Activated CD8-positive, alpha-beta memory T cell treated with anti-CD3 and anti-CD28 coated beads, Interleukin-2, amount 10 ng/mL, durations not matched to agents 7 days and 5 days (primary cell): ENCODE data around the gene PADI3. TPM values are rescaled to one million over a fixed set of nuclear protein-coding genes. Genes with fewer than 3 reads are reported as not detected.
"Not testable (repeated sequence)": the region's sequence is repeated elsewhere in the genome, so short reads cannot be mapped to it uniquely, and the experiment has no call there.

Experiments
- ATAC-seq: fragments of 150-1000 bp; cut with Tn5 transposase; one replicate; pipeline ENCODE4 v1.10.0; 2021; ENCODE audit warnings: moderate library complexity
- CTCF ChIA-PET: fragments of 350-600 bp; sonication (Branson Sonifier 250); formaldehyde crosslinking; loops from one replicate; lab custom pipeline; 2021; ENCODE audit warnings: antibody characterized with exemption; lab: Charles Lee
- DNase-seq: peaks from one replicate; pipeline ENCODE4 v3.0.0-alpha.2; 2020
- H3K27ac Mint-ChIP-seq: one replicate; pipeline ENCODE4 v1.8.0; 2021; ENCODE audit warnings: mild to moderate bottlenecking, mixed read lengths
- H3K27me3 Mint-ChIP-seq: one replicate; pipeline ENCODE4 v1.8.0; 2021; ENCODE audit warnings: mixed read lengths
- H3K36me3 Mint-ChIP-seq: one replicate; pipeline ENCODE4 v1.8.0; 2021; ENCODE audit warnings: mild to moderate bottlenecking, mixed read lengths
- H3K4me1 Mint-ChIP-seq: one replicate; pipeline ENCODE4 v1.8.0; 2021; ENCODE audit warnings: mixed read lengths
- H3K4me3 Mint-ChIP-seq: one replicate; pipeline ENCODE4 v1.8.0; 2021; ENCODE audit warnings: mild to moderate bottlenecking, moderate library complexity, mixed read lengths
- H3K9me3 Mint-ChIP-seq: one replicate; pipeline ENCODE4 v1.8.0; 2022; ENCODE audit warnings: low read depth, mixed read lengths
- total RNA-seq, 2 experiments: library from RNA; stranded (reverse); gene quantifications; one replicate each; pipeline ENCODE4 v1.2.3, GENCODE V29; 2021

Gene PADI3
- total RNA-seq, 2 experiments from 2014 or later = not detected

GRCh38 chr1:17236779-17237560 is 11.9 kb upstream of the PADI3 start:
- CTCF ChIA-PET = interaction anchor here (0.7 to 9.5 kb wide), 17 partner anchors 8 to 162 kb away, joined by 3 to 157 read pairs (median 4); partner anchors contain the start of gene PADI2
- peak; percentile 89 for DNase-seq
- peaks cover 17% of the 10 kb centered on the region for H3K27me3 Mint-ChIP-seq
- H3K4me1 Mint-ChIP-seq = peaks cover 4% of the 10 kb centered on the region
- ATAC-seq = peak; percentile 91
- no peaks in the 10 kb centered on the region for H3K9me3 Mint-ChIP-seq
- no peaks in the 10 kb centered on the region for H3K36me3 Mint-ChIP-seq
- H3K27ac Mint-ChIP-seq = no peak overlapping the region
- no peak overlapping the region for H3K4me3 Mint-ChIP-seq

DNA sequence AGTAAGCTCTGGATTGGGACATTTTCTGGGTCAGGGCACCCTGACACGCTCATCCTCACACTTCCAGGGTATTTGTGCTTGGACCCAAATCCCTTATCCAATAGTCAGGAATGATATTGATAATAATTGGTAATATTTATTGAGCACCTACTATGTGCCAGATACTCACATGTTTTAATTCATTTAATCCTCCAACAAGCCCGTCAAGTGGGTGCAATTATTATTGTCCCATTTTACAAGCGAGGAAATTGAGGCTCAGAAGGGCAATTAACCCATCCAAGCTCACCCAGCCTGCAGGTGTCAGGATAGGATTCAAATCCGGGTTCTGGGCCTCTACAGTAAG is 11.4 kb upstream of the PADI3 start:
- H3K4me1 Mint-ChIP-seq = peaks cover 4% of the 10 kb centered on the region
- CTCF ChIA-PET = interaction anchor here (1.2 to 9.5 kb wide), 8 partner anchors 8 to 162 kb away, joined by 3 to 157 read pairs (median 6); no protein-coding TSS in a partner anchor
- H3K4me3 Mint-ChIP-seq = no peak overlapping the region
- H3K36me3 Mint-ChIP-seq = no peaks in the 10 kb centered on the region
- no peaks in the 10 kb centered on the region for H3K9me3 Mint-ChIP-seq
- ATAC-seq (no peak), DNase-seq (no peak)
- H3K27me3 Mint-ChIP-seq = peaks cover 12% of the 10 kb centered on the region
- H3K27ac Mint-ChIP-seq = no peak overlapping the region

DNA sequence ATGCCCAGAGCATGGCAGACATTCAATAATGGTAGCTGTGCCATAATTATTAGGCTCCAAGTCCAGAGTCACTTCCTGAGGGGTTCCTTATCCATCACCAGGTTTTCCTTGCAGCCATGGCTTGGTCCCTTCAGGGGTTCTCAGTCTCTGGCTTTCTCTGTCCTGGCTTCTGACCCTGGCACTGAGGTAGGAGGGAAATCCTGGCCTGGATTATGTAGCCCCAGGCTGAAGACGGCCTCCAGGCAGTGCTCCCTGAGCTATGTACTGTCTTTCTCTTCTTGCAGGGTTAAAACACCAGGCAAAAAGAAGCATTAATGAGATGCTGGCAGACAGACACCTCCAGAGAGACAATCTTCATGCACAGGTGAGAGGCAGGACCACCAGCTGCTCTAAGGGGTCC is 9.5 kb upstream of the PADI3 start:
- Mint-ChIP-seq H3K27me3 (peaks cover 11% of the 10 kb centered on the region), H3K4me1 (no peaks in the 10 kb centered on the region), H3K9me3 (no peaks in the 10 kb centered on the region), H3K36me3 (no peaks in the 10 kb centered on the region), H3K4me3 (no peak overlapping the region), H3K27ac (no peak overlapping the region)
- peak; percentile 40 for ATAC-seq
- CTCF ChIA-PET = interaction anchor here (9.5 kb wide), 1 partner anchor 113 kb away, joined by 157 read pairs; no protein-coding TSS in a partner anchor
- no peak for DNase-seq

- CTCF ChIA-PET = interaction anchor here (9.5 kb wide), 1 partner anchor 115 kb away, joined by 157 read pairs; no protein-coding TSS in a partner anchor
- H3K36me3 Mint-ChIP-seq, H3K4me3 Mint-ChIP-seq, H3K4me1 Mint-ChIP-seq, H3K27ac Mint-ChIP-seq, ATAC-seq, H3K9me3 Mint-ChIP-seq, DNase-seq, H3K27me3 Mint-ChIP-seq: not testable (repeated sequence)
These were observed 7.7 kb upstream of the PADI3 start for GRCh38 chr1:17241011-17241779.

DNA sequence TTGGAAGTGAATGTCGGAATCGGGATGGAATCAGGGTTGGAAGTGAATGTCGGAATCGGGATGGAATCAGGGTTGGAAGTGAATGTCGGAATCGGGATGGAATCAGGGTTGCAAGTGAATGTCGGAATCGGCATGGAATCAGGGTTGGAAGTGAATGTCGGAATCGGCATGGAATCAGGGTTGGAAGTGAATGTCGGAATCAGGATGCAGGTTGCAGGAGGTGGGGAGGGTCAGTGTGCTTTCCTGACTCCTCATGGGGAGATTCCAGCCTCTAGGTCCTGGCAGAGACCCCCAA is 7.2 kb upstream of the PADI3 start:
- H3K27me3 Mint-ChIP-seq, DNase-seq, H3K4me3 Mint-ChIP-seq, H3K36me3 Mint-ChIP-seq, CTCF ChIA-PET, ATAC-seq, H3K4me1 Mint-ChIP-seq, H3K9me3 Mint-ChIP-seq, H3K27ac Mint-ChIP-seq: not testable (repeated sequence)

GRCh38 chr1:17243274-17243673 is 5.6 kb upstream of the PADI3 start:
- no peaks in the 10 kb centered on the region for H3K36me3 Mint-ChIP-seq
- no peak for ATAC-seq
- no peaks in the 10 kb centered on the region for H3K4me1 Mint-ChIP-seq

GRCh38 chr1:17244821-17245740 is 3.8 kb upstream of the PADI3 start:
- CTCF ChIA-PET = interaction anchor here (1.0 kb wide), 1 partner anchor 8 kb away, joined by 3 read pairs; no protein-coding TSS in a partner anchor
- Mint-ChIP-seq H3K27ac (no peak overlapping the region), H3K4me3 (no peak overlapping the region), H3K36me3 (no peaks in the 10 kb centered on the region), H3K9me3 (no peaks in the 10 kb centered on the region), H3K4me1 (no peaks in the 10 kb centered on the region), H3K27me3 (peaks cover 8% of the 10 kb centered on the region)
- DNase-seq (no peak), ATAC-seq (no peak)

More at GRCh38 chr1:17243274-17243673, 5.6 kb upstream of the PADI3 start:
- CTCF ChIA-PET = no interaction called here
- no peak overlapping the region for H3K27ac Mint-ChIP-seq
- peaks cover 8% of the 10 kb centered on the region for H3K27me3 Mint-ChIP-seq
- H3K4me3 Mint-ChIP-seq = no peak overlapping the region
- H3K9me3 Mint-ChIP-seq = no peaks in the 10 kb centered on the region
- DNase-seq = no peak

DNA sequence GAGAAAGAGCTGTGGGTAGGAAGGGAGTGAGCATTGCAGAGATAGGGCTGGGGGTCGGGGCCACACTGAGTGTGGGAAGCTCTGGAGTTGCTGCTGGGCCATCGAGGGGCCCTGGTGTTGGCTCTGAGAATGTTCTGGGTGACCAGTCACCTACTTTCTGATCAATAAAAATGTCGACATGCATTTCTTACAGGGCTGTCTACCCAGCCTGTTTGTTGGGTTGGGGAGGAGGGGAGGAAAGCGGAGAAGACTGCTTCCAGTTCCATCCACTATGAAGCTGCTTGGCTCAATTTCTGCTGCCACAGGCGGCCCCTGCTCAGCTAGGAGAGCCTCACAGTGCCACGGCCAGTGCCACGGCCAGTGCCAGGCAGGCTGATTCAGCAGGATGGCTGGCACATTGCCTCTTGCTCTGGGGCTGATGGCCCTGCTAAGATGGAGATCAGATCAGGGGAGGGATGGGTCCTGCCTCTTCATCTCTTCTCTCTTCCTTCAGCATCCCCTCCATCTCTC is 3.0 kb upstream of the PADI3 start:
- no peak overlapping the region for H3K4me3 Mint-ChIP-seq
- H3K4me1 Mint-ChIP-seq = no peaks in the 10 kb centered on the region
- CTCF ChIA-PET = interaction anchor here (1.0 kb wide), 1 partner anchor 9 kb away, joined by 3 read pairs; no protein-coding TSS in a partner anchor
- H3K9me3 Mint-ChIP-seq = no peaks in the 10 kb centered on the region
- no peaks in the 10 kb centered on the region for H3K36me3 Mint-ChIP-seq
- H3K27ac Mint-ChIP-seq = no peak overlapping the region
- H3K27me3 Mint-ChIP-seq = peaks cover 14% of the 10 kb centered on the region
- no peak for ATAC-seq
- DNase-seq = no peak

DNA sequence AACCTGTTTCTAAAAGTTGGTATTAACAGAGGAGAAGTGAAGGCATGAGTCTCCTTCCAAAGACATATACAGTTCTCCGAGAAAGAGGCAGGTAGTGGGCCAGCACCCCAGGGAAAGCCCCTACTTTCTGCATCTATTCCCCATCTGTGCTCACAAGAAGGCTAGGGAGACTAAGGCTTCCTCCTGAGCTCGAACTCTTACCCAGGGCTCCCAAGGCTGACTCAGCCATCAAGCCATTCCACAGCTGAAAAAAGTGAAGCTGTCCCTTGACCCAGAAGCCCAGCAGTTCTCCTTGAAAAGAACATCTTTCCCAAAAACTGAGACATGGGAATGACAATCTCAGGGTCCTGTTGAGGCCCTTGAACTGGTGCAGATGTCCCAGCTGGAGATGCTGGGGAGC is 1.9 kb upstream of the PADI3 start:
- DNase-seq (no peak), ATAC-seq (no peak)
- H3K27ac Mint-ChIP-seq = no peak overlapping the region
- no peaks in the 10 kb centered on the region for H3K4me1 Mint-ChIP-seq
- H3K9me3 Mint-ChIP-seq = no peaks in the 10 kb centered on the region
- H3K27me3 Mint-ChIP-seq = peaks cover 19% of the 10 kb centered on the region
- H3K36me3 Mint-ChIP-seq = no peaks in the 10 kb centered on the region
- CTCF ChIA-PET = no interaction called here
- H3K4me3 Mint-ChIP-seq = no peak overlapping the region

DNA sequence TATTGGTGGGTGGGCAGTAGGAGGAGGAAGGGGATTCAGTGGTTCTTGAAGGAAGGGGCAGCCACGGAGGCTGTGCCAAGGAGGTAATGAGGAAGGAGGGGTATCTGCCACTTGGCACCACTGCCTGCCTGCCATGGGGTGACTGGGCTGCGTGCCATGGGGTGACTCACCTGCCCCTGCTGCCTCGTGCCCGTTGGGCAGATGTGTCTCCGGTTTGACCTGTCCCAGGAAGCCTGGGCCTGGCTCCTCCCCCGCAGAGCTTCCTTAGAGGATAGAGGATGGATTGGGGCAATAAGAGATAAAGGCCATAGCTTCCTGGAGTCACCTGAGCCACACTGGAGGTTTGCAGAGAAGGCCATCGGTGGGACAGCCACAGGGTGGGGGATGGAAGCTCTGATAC is 1.7 kb downstream of the PADI3 start:
- no peak overlapping the region for H3K4me3 Mint-ChIP-seq
- no peak overlapping the region for H3K27ac Mint-ChIP-seq
- CTCF ChIA-PET = no interaction called here
- H3K9me3 Mint-ChIP-seq = no peaks in the 10 kb centered on the region
- H3K27me3 Mint-ChIP-seq = peaks cover 17% of the 10 kb centered on the region
- no peaks in the 10 kb centered on the region for H3K36me3 Mint-ChIP-seq
- no peak for DNase-seq
- H3K4me1 Mint-ChIP-seq = no peaks in the 10 kb centered on the region
- ATAC-seq = no peak

GRCh38 chr1:17251246-17251645 is 2.3 kb downstream of the PADI3 start:
- Mint-ChIP-seq H3K9me3 (no peaks in the 10 kb centered on the region), H3K27me3 (peaks cover 19% of the 10 kb centered on the region), H3K36me3 (no peaks in the 10 kb centered on the region), H3K4me3 (no peak overlapping the region), H3K27ac (no peak overlapping the region), H3K4me1 (no peaks in the 10 kb centered on the region)
- CTCF ChIA-PET = no interaction called here
- ATAC-seq (no peak), DNase-seq (no peak)

DNA sequence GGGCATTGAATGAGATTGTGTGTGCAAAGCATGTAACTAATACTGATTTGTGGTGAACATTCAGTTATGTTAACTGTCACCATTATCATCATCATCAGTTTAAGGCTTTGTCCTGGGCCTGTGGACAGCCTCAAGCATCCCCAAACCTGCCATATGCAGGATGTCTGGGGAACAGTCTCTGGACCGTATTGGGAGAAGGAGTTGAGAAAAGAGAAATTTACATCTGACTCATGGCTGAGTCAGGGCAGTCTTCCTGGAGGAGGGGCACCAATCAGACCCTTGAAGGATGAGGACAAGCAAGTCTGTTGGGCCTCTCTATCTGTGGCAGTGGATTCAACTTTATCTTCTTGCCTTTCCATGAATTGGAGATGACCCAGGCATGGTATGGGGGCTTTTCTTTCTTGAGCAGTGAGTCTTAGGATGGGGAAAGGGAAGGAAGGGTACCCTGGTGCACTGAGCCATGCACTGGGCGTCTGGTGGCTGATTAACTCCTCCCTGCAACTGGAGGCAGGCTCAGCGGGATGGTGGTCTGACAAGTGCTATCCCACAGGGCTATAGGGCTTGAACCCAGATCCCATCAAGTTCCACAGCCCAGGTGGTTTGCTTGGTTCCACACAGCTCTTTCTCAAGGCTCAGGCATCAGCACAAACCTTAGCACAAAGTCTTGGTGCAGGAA is 2.9 kb downstream of the PADI3 start:
- CTCF ChIA-PET = no interaction called here
- no peaks in the 10 kb centered on the region for H3K9me3 Mint-ChIP-seq
- DNase-seq (no peak), ATAC-seq (no peak)
- H3K4me1 Mint-ChIP-seq = no peaks in the 10 kb centered on the region
- H3K27ac Mint-ChIP-seq = no peak overlapping the region
- H3K36me3 Mint-ChIP-seq = no peaks in the 10 kb centered on the region
- peaks cover 16% of the 10 kb centered on the region for H3K27me3 Mint-ChIP-seq
- no peak overlapping the region for H3K4me3 Mint-ChIP-seq
